ENCODE data around the gene GRB2. TPM values are rescaled to one million over a fixed set of nuclear protein-coding genes. Genes with fewer than 3 reads are reported as not detected.

Gene GRB2
- total RNA-seq, 1 experiment from 2014 or later = 79.7 TPM

DNA sequence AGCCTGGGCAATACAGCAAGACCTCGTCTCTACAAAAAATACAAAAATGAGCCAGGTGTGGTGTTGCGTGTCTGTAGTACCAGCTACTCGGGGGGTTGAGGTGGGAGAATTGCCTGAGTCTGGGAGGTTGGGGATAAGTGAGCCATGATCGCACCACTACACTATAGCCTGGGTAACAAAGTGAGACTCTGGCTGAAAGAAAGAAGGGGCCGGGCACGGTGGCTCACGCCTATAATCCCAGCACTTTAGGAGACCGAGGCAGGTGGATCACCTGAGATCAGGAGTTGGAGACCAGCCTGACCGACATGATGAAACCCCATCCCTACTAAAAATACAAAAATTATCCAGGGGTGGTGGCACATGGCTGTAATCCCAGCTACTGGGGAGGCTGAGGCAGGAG is 10.5 kb upstream of the GRB2 start:
- Mint-ChIP-seq H3K4me1 (ENCODE audit: low read depth, unreplicated experiment) (no peaks in the 10 kb centered on the region), H3K27me3 (ENCODE audit: unreplicated experiment) (peaks cover 43% of the 10 kb centered on the region), H3K36me3 (ENCODE audit: insufficient read depth, unreplicated experiment) (no peaks in the 10 kb centered on the region), H3K27ac (ENCODE audit: unreplicated experiment) (no peak overlapping the region), H3K9me3 (ENCODE audit: low read depth, unreplicated experiment) (no peaks in the 10 kb centered on the region), H3K4me3 (ENCODE audit: low read depth, unreplicated experiment) (no peak overlapping the region)
- no peak for DNase-seq
- intact Hi-C loops (cut with micrococcal nuclease; ENCODE audit: unreplicated experiment) = no loop called here
- TF ChIP-seq, protein P1, sequence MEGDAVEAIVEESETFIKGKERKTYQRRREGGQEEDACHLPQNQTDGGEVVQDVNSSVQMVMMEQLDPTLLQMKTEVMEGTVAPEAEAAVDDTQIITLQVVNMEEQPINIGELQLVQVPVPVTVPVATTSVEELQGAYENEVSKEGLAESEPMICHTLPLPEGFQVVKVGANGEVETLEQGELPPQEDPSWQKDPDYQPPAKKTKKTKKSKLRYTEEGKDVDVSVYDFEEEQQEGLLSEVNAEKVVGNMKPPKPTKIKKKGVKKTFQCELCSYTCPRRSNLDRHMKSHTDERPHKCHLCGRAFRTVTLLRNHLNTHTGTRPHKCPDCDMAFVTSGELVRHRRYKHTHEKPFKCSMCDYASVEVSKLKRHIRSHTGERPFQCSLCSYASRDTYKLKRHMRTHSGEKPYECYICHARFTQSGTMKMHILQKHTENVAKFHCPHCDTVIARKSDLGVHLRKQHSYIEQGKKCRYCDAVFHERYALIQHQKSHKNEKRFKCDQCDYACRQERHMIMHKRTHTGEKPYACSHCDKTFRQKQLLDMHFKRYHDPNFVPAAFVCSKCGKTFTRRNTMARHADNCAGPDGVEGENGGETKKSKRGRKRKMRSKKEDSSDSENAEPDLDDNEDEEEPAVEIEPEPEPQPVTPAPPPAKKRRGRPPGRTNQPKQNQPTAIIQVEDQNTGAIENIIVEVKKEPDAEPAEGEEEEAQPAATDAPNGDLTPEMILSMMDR (IDR thresholded peaks at IDR 0.05; ENCODE audit: unreplicated experiment) = no peak
- CTCF ChIA-PET = no interaction called here
- BruUV-seq (replicated peaks) = no TSS peak

DNA sequence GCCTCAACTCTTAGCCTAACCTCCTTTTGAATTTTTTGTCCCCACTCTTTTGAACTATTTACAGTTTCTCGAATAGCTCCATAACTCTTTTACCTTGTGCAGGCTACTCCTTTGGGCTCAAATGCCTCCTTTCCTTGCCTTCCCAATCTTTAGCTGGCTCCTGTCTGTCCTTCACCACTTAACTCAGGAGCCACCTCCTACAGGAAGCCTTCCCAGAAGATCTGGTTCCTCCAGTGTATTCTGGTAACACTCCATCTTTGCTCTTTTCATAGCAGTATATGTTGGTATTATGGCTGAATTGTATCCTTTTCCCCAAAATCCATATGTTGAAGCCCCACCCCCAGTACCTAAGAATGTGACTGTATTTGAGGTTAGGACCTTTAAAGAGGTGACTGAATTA is 9.0 kb upstream of the GRB2 start:
- DNase-seq = no peak
- Mint-ChIP-seq H3K4me3 (ENCODE audit: low read depth, unreplicated experiment) (no peak overlapping the region), H3K4me1 (ENCODE audit: low read depth, unreplicated experiment) (no peaks in the 10 kb centered on the region), H3K9me3 (ENCODE audit: low read depth, unreplicated experiment) (no peaks in the 10 kb centered on the region), H3K27me3 (ENCODE audit: unreplicated experiment) (peaks cover 57% of the 10 kb centered on the region), H3K36me3 (ENCODE audit: insufficient read depth, unreplicated experiment) (no peaks in the 10 kb centered on the region), H3K27ac (ENCODE audit: unreplicated experiment) (no peak overlapping the region)
- CTCF ChIA-PET = interaction anchor here (1.1 kb wide), 1 partner anchor 144 kb away, joined by 3 read pairs; the partner anchor contains the start of gene MIF4GD
- TF ChIP-seq, protein P1 (IDR thresholded peaks at IDR 0.05; ENCODE audit: unreplicated experiment) = no peak
- intact Hi-C loops (cut with micrococcal nuclease; ENCODE audit: unreplicated experiment) = loop anchor here (5.0 kb wide), 1 partner anchor 302 kb away; no protein-coding TSS in a partner anchor
- no TSS peak for BruUV-seq (replicated peaks)

DNA sequence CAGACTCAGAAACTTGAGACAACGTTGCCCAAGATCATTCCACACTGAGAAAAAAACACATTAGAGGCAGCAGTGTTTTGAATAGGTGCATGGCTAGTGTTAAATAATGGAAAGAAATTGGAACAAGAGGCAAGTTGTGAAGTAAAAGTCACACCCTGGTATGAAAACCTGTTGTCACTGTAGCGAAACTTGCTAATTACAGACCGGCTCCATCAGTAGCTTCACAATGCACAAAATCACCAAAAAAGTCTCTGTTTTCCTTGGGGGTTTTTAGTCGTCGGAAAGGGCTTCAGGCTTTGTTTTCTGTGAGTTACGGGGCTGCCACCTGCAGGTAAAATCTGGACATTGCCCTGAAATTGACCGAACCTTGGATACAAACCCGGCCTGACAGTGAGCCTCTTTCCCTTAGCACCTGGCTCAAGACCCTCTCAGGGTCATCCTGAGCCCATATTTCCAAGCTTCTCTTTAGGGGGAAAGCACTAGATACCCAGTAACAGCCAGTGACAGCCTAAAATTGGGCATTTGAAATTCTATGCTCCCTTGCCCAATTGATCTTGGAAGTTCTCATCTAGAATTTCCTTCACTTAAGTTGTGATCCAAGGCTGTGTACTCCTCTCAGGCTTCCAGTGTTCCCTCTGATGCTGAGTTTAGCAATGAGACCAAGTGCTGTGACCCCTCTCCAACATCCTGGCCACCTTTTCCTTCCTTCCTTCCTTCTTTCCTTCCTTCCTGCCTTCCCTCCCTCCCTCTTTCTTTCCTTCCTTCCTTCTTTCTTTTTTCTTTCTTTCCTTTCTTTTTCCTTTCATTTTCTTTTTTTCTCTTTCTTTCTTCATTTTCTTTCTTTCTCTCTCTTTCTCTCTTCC is 7.2 kb upstream of the GRB2 start:
- no TSS peak for BruUV-seq (replicated peaks)

DNA sequence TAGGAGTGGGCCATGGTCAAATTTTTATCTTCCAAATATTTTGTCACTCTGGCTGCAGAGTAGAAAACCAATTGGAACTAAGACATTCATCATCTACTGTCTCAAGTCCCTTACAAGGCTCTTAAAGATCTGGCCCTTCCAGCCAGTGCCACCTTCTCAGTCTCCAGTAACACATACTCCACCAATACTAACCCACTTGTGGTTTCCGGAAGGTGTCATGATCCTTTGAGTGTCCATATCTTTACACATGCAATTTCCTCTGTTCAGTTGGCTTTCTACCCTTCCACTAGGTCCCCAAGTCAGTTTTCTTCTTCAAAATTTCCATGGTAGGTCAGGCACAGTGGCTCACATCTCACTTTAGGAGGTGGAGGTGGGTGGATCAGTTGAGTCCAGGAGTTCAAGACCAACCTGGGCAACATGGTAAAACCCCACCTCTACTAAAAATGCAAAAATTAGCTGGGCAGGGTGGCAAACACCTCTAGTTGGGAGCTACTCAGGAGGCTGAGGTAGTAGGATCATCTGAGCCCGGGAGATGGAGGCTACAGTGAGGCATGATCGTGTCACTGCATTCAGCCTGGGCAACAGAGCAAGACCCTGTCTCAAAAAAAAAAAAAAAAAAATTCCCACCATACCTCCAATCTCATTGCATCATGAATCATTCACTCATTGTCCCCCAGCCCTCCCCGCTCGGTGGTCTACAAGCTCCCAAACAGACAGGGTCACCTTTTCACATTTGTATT is 6.0 kb upstream of the GRB2 start:
- CTCF ChIA-PET = interaction anchor here (0.6 to 1.5 kb wide), 4 partner anchors 63 to 159 kb away, joined by 3 to 9 read pairs (median 4); partner anchors contain the start of gene MIF4GD
- H3K9me3 Mint-ChIP-seq (ENCODE audit: low read depth, unreplicated experiment) = no peaks in the 10 kb centered on the region
- H3K36me3 Mint-ChIP-seq (ENCODE audit: insufficient read depth, unreplicated experiment) = peaks cover under 1% of the 10 kb centered on the region
- DNase-seq = no peak
- peaks cover 6% of the 10 kb centered on the region for H3K4me1 Mint-ChIP-seq (ENCODE audit: low read depth, unreplicated experiment)
- intact Hi-C loops (cut with micrococcal nuclease; ENCODE audit: unreplicated experiment) = loop anchor here (5.0 kb wide), 1 partner anchor 299 kb away; no protein-coding TSS in a partner anchor
- no peak overlapping the region for H3K4me3 Mint-ChIP-seq (ENCODE audit: low read depth, unreplicated experiment)
- no TSS peak for BruUV-seq (replicated peaks)
- H3K27me3 Mint-ChIP-seq (ENCODE audit: unreplicated experiment) = peaks cover 86% of the 10 kb centered on the region
- H3K27ac Mint-ChIP-seq (ENCODE audit: unreplicated experiment) = no peak overlapping the region
- TF ChIP-seq, protein P1 (IDR thresholded peaks at IDR 0.05; ENCODE audit: unreplicated experiment) = no peak

More for the DNA sequence above, 7.2 kb upstream of the GRB2 start:
- Mint-ChIP-seq H3K4me1 (ENCODE audit: low read depth, unreplicated experiment) (no peaks in the 10 kb centered on the region), H3K36me3 (ENCODE audit: insufficient read depth, unreplicated experiment) (no peaks in the 10 kb centered on the region), H3K27ac (ENCODE audit: unreplicated experiment) (no peak overlapping the region), H3K27me3 (ENCODE audit: unreplicated experiment) (peaks cover 75% of the 10 kb centered on the region), H3K4me3 (ENCODE audit: low read depth, unreplicated experiment) (no peak overlapping the region), H3K9me3 (ENCODE audit: low read depth, unreplicated experiment) (no peaks in the 10 kb centered on the region)
- TF ChIP-seq, protein P1 (IDR thresholded peaks at IDR 0.05; ENCODE audit: unreplicated experiment) = peak; percentile 80
- CTCF ChIA-PET = interaction anchor here (0.6 to 1.5 kb wide), 9 partner anchors 62 to 1101 kb away, joined by 3 to 10 read pairs (median 4); partner anchors contain the start of genes MIF4GD and SLC25A19
- intact Hi-C loops (cut with micrococcal nuclease; ENCODE audit: unreplicated experiment) = loop anchor here (5.0 kb wide), 1 partner anchor 300 kb away; no protein-coding TSS in a partner anchor
- DNase-seq = peak; percentile 70
